SK-N-SH (cell line): ENCODE measurements around the gene UBB.

Experiments
- EP300 ChIP-seq, 2 experiments: IDR thresholded peaks; 2 replicates each; pipeline versions ENCODE4 v1.4.0 to v1.6.1; 2012; ENCODE audit warnings: borderline replicate concordance in 1 of 2, low read depth in 1 of 2, low read length in 1 of 2
- EZH2phosphoT487 ChIP-seq: fragments of 200-600 bp; sonication (generic); IDR thresholded peaks from 2 replicates; pipeline ENCODE4 v1.6.1; 2017; ENCODE audit warnings: low read depth, mixed run types, mild to moderate bottlenecking, antibody characterized with exemption, moderate library complexity, borderline replicate concordance
- FOXJ3 ChIP-seq: sonication (generic); formaldehyde crosslinking; IDR thresholded peaks from 2 replicates; pipeline ENCODE4 v1.5.1; 2020; ENCODE audit warnings: mild to moderate bottlenecking, missing genetic modification reagents
- FOXM1 ChIP-seq: IDR thresholded peaks from 2 replicates; pipeline ENCODE4 v1.4.0; 2012; ENCODE audit warnings: low read depth, mild to moderate bottlenecking
- JUND ChIP-seq: IDR thresholded peaks from 2 replicates; pipeline ENCODE4 v1.4.0; 2012
- NRF1 ChIP-seq: IDR thresholded peaks from 2 replicates; pipeline ENCODE4 v1.6.1; 2012; ENCODE audit warnings: low read depth, mild to moderate bottlenecking, low read length
- RAD21 ChIP-seq: IDR thresholded peaks from 2 replicates; pipeline ENCODE4 v1.6.1; 2012; ENCODE audit warnings: mild to moderate bottlenecking, low read length
- RFX5 ChIP-seq: IDR thresholded peaks from 2 replicates; pipeline ENCODE4 v1.6.1; 2012; ENCODE audit warnings: mild to moderate bottlenecking, improper control_type of control experiment, low read length
- SIN3A ChIP-seq: IDR thresholded peaks from 2 replicates; pipeline ENCODE4 v1.6.1; 2012; ENCODE audit warnings: low read depth, mild to moderate bottlenecking, low read length, moderate library complexity, borderline replicate concordance
- TAF1 ChIP-seq: IDR thresholded peaks from 2 replicates; pipeline ENCODE4 v1.6.1; 2012; ENCODE audit warnings: low read depth, mild to moderate bottlenecking, low read length, moderate library complexity, borderline replicate concordance
- TCF12 ChIP-seq: IDR thresholded peaks from 2 replicates; pipeline ENCODE4 v1.4.0; 2012
- USF1 ChIP-seq: IDR thresholded peaks from 2 replicates; pipeline ENCODE4 v1.4.0; 2012; ENCODE audit warnings: low read depth, borderline replicate concordance
- TF ChIP-seq, protein P1 (sequence below): fragments of 200-600 bp; sonication (generic); IDR thresholded peaks from 2 replicates; pipeline ENCODE4 v1.6.1; 2017; ENCODE audit warnings: antibody characterized with exemption, mild to moderate bottlenecking, moderate library complexity

DNA sequence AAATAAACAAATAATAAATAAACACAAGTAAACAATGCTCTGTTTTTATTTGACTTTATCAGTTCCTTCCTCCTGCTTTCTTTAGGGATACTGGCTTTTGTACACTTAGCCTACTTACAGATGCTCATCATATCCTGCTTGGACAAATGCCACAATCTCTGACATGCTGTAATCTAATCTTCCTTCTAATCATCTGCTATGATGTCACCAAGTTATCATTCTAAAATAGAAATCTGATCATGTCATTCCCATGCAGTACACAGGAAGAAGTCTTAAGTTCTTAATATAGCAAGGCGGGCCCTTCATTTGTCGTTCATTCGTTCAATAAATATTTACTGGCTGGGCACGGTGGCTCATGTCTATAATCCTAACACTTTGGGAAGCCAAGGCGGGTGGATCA is 9.1 kb upstream of the UBB start:
- TF ChIP-seq, protein P1, sequence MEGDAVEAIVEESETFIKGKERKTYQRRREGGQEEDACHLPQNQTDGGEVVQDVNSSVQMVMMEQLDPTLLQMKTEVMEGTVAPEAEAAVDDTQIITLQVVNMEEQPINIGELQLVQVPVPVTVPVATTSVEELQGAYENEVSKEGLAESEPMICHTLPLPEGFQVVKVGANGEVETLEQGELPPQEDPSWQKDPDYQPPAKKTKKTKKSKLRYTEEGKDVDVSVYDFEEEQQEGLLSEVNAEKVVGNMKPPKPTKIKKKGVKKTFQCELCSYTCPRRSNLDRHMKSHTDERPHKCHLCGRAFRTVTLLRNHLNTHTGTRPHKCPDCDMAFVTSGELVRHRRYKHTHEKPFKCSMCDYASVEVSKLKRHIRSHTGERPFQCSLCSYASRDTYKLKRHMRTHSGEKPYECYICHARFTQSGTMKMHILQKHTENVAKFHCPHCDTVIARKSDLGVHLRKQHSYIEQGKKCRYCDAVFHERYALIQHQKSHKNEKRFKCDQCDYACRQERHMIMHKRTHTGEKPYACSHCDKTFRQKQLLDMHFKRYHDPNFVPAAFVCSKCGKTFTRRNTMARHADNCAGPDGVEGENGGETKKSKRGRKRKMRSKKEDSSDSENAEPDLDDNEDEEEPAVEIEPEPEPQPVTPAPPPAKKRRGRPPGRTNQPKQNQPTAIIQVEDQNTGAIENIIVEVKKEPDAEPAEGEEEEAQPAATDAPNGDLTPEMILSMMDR, result no peak
- TF ChIP-seq USF1, result no peak
- peak; percentile 9; a peak in 1 of 4 replicates for TF ChIP-seq EP300 (IDR thresholded peaks at IDR 0.05; ENCODE audit: borderline replicate concordance in 1 of 2, low read depth in 1 of 2, low read length in 1 of 2)
- TF ChIP-seq TAF1, result no peak
- no peak for TF ChIP-seq RFX5
- no peak for TF ChIP-seq NRF1
- peak; percentile 56; the same call in 1 of the 2 replicates for TF ChIP-seq TCF12
- TF ChIP-seq SIN3A, result no peak
- no peak for TF ChIP-seq EZH2phosphoT487
- no peak for TF ChIP-seq JUND
- no peak for TF ChIP-seq RAD21
- no peak for TF ChIP-seq FOXJ3 (CRISPR knock-in tag)
- no peak for TF ChIP-seq FOXM1
